Hepatocyte (in vitro differentiated cells): ENCODE results near the gene SLC12A7. TPM values are rescaled to one million over a fixed set of nuclear protein-coding genes. Genes with fewer than 3 reads are reported as not detected.

Source experiments
- DNase-seq: peaks from one replicate; pipeline ENCODE4 v3.0.0-alpha.2; 2016; ENCODE audit warnings: low spot score
- H2AFZ ChIP-seq: fragments of 200-600 bp; sonication (generic); 2 replicates; pipeline ENCODE4 v1.6.0; 2016; ENCODE audit warnings: antibody characterized with exemption, mild to moderate bottlenecking
- H3K27ac ChIP-seq: fragments of 200-600 bp; sonication (generic); 2 replicates; pipeline ENCODE4 v1.5.1; 2016; ENCODE audit warnings: mild to moderate bottlenecking
- H3K27me3 ChIP-seq: fragments of 200-600 bp; sonication (generic); 2 replicates; pipeline ENCODE4 v1.6.1; 2016
- H3K36me3 ChIP-seq: fragments of 200-600 bp; sonication (generic); replicated peaks from 2 replicates; pipeline ENCODE4 v1.5.1; 2016; ENCODE audit warnings: low read depth; ENCODE audit not compliant: insufficient read depth
- H3K4me1 ChIP-seq: fragments of 200-600 bp; sonication (generic); 2 replicates; pipeline ENCODE4 v1.5.1; 2016; ENCODE audit warnings: mild to moderate bottlenecking, moderate library complexity; ENCODE audit not compliant: insufficient read depth
- H3K4me2 ChIP-seq: fragments of 200-600 bp; sonication (generic); 2 replicates; pipeline ENCODE4 v1.6.0; 2016
- H3K4me3 ChIP-seq: fragments of 200-600 bp; sonication (generic); 2 replicates; pipeline ENCODE4 v1.5.1; 2016; ENCODE audit warnings: mild to moderate bottlenecking
- H3K79me2 ChIP-seq: fragments of 200-600 bp; sonication (generic); 2 replicates; pipeline ENCODE4 v1.6.0; 2017; ENCODE audit warnings: mild to moderate bottlenecking
- H3K9me2 ChIP-seq: fragments of 200-600 bp; sonication (generic); replicated peaks from 2 replicates; pipeline ENCODE4 v1.6.0; 2017; ENCODE audit warnings: mild to moderate bottlenecking; ENCODE audit not compliant: insufficient read depth
- H3K9me3 ChIP-seq: fragments of 200-600 bp; sonication (generic); 2 replicates; pipeline ENCODE4 v1.5.1; 2016; ENCODE audit warnings: low read depth, mild to moderate bottlenecking
- H4K20me1 ChIP-seq: fragments of 200-600 bp; sonication (generic); 2 replicates; pipeline ENCODE4 v1.6.0; 2016; ENCODE audit warnings: mild to moderate bottlenecking; ENCODE audit not compliant: insufficient read depth, poor library complexity, severe bottlenecking
- CTCF ChIP-seq: fragments of 200-600 bp; sonication (generic); IDR thresholded peaks from 2 replicates; pipeline ENCODE4 v1.5.1; 2016; ENCODE audit warnings: antibody characterized with exemption, mild to moderate bottlenecking; ENCODE audit not compliant: poor library complexity
- EZH2 ChIP-seq: fragments of 200-600 bp; sonication (generic); IDR thresholded peaks from 2 replicates; pipeline ENCODE4 v1.6.1; 2016; ENCODE audit warnings: antibody characterized with exemption, mild to moderate bottlenecking, borderline replicate concordance
- EZH2phosphoT487 ChIP-seq: fragments of 200-600 bp; sonication (generic); IDR thresholded peaks from one replicate; pipeline ENCODE4 v1.6.1; 2018; ENCODE audit warnings: antibody characterized with exemption, mild to moderate bottlenecking, low read depth, moderate library complexity; ENCODE audit not compliant: unreplicated experiment, severe bottlenecking
- WGBS: methylation state at CpG from one replicate; pipeline ENCODE4 v1.1.6; 2016; ENCODE audit warnings: low lambda C conversion rate; ENCODE audit errors: missing lambda C conversion rate; 5-methylcytosine and 5-hydroxymethylcytosine counted together
- polyA plus RNA-seq: library from polyadenylated mRNA; unstranded; fragments of >200 nt; fragmentation: Nextera tagmentation; extraction: Ambion mirVana; gene quantifications from 2 replicates; pipeline ENCODE4 v1.2.1, GENCODE V29; 2016
- total RNA-seq: library from RNA; depleted of rRNA; stranded (reverse); fragments of >200 nt; gene quantifications from 2 replicates; pipeline ENCODE4 v1.2.3, GENCODE V29; 2014

The SLC12A7 gene
- total and polyA plus RNA-seq, 2 experiments from 2014 or later, result 30.2 to 34.3 TPM

- Histone ChIP-seq H3K4me2 (no peak overlapping the region), H4K20me1 (no peaks in the 10 kb centered on the region), H3K9me2 (no peaks in the 10 kb centered on the region), H3K27me3 (no peaks in the 10 kb centered on the region), H3K36me3 (no peaks in the 10 kb centered on the region), H2AFZ (no peak overlapping the region), H3K79me2 (no peaks in the 10 kb centered on the region), H3K4me1 (peaks cover 13% of the 10 kb centered on the region), H3K27ac (no peak overlapping the region), H3K9me3 (no peaks in the 10 kb centered on the region), H3K4me3 (no peak overlapping the region)
- no peak for DNase-seq
- TF ChIP-seq CTCF (no peak), EZH2phosphoT487 (no peak)
- WGBS, result 88% methylated on average over 11 of the region's 11 CpGs
Observed at GRCh38 chr5:1131726-1132125, 19.9 kb upstream of the SLC12A7 start.

- H4K20me1 ChIP-seq, result no peaks in the 10 kb centered on the region
- H3K4me1 ChIP-seq, result peaks cover 13% of the 10 kb centered on the region
- H3K79me2 ChIP-seq, result no peaks in the 10 kb centered on the region
- H3K9me2 ChIP-seq, result no peaks in the 10 kb centered on the region
- peak overlapping the region; percentile 67 for H3K27ac ChIP-seq
- DNase-seq, result no peak
- peak overlapping the region; percentile 37 for H3K4me2 ChIP-seq
- no peaks in the 10 kb centered on the region for H3K27me3 ChIP-seq
- H3K9me3 ChIP-seq, result no peaks in the 10 kb centered on the region
- WGBS, result 96% methylated on average over 9 of the region's 14 CpGs
- no peaks in the 10 kb centered on the region for H3K36me3 ChIP-seq
- H2AFZ ChIP-seq, result no peak overlapping the region
- no peak overlapping the region for H3K4me3 ChIP-seq
- TF ChIP-seq CTCF (no peak), EZH2phosphoT487 (no peak), EZH2 (no peak)
Observed at GRCh38 chr5:1131191-1131621, 19.3 kb upstream of the SLC12A7 start.

- no peak for TF ChIP-seq CTCF
- no peak for TF ChIP-seq EZH2phosphoT487
- no peak for TF ChIP-seq EZH2
- H3K9me2 ChIP-seq, result no peaks in the 10 kb centered on the region
- H2AFZ ChIP-seq, result no peak overlapping the region
- H3K4me2 ChIP-seq, result peak overlapping the region; percentile 37
- H4K20me1 ChIP-seq, result no peaks in the 10 kb centered on the region
- DNase-seq, result peak; percentile 73
- H3K27ac ChIP-seq, result peak overlapping the region; percentile 68
- H3K27me3 ChIP-seq, result no peaks in the 10 kb centered on the region
- no peak overlapping the region for H3K4me3 ChIP-seq
- no peaks in the 10 kb centered on the region for H3K36me3 ChIP-seq
- 83% methylated on average over 22 of the region's 26 CpGs for WGBS
- H3K4me1 ChIP-seq, result peaks cover 15% of the 10 kb centered on the region
- no peaks in the 10 kb centered on the region for H3K79me2 ChIP-seq
- H3K9me3 ChIP-seq, result no peaks in the 10 kb centered on the region
Observed at GRCh38 chr5:1130218-1130946, 18.5 kb upstream of the SLC12A7 start.
